ENCODE results near the gene ZFYVE9. TPM values are rescaled to one million over a fixed set of nuclear protein-coding genes. Genes with fewer than 3 reads are reported as not detected.

The ZFYVE9 gene
- polyA plus RNA-seq, 1 donor from 2014 or later = 18.1 TPM

- Histone ChIP-seq H3K9me3 (ENCODE audit: low read length) (no peaks in the 10 kb centered on the region), H3K36me3 (ENCODE audit: insufficient read depth, low read length) (peaks cover 1% of the 10 kb centered on the region), H3F3A (ENCODE audit: insufficient read depth, low read length, poor library complexity, severe bottlenecking) (no peaks in the 10 kb centered on the region), H3K4me3 (ENCODE audit: low read length) (no peak overlapping the region), H2AFZ (ENCODE audit: low read depth, low read length) (no peak overlapping the region), H3K27me3 (ENCODE audit: insufficient read depth, low read depth, low read length) (no peaks in the 10 kb centered on the region), H3K27ac (ENCODE audit: low read length) (no peak overlapping the region), H3K9ac (ENCODE audit: low read length) (no peak overlapping the region), H3K9me2 (ENCODE audit: insufficient read depth, low read length) (no peaks in the 10 kb centered on the region), H3K4me2 (ENCODE audit: low read length) (no peak overlapping the region), H4K20me1 (ENCODE audit: insufficient read depth) (no peaks in the 10 kb centered on the region), H3K79me2 (replicated peaks; ENCODE audit: insufficient read depth, low read length) (no peaks in the 10 kb centered on the region)
- no peak for TF ChIP-seq EP300 (conservative IDR thresholded peaks at IDR 0.05; ENCODE audit: poor library complexity, severe bottlenecking)
These were observed 121.4 kb downstream of the ZFYVE9 start for GRCh38 chr1:52263153-52263910.

- no peaks in the 10 kb centered on the region for H4K20me1 ChIP-seq (ENCODE audit: insufficient read depth)
- TF ChIP-seq EP300 (conservative IDR thresholded peaks at IDR 0.05; ENCODE audit: poor library complexity, severe bottlenecking) (no peak), CTCF (IDR thresholded peaks at IDR 0.05; ENCODE audit: poor library complexity, severe bottlenecking) (no peak), POLR2AphosphoS5 (IDR thresholded peaks at IDR 0.05) (no peak), MXI1 (conservative IDR thresholded peaks at IDR 0.05; ENCODE audit: poor library complexity, severe bottlenecking) (no peak), EZH2 (IDR thresholded peaks at IDR 0.05; ENCODE audit: borderline replicate concordance, insufficient read depth, low read length, poor library complexity, severe bottlenecking) (no peak), SMC3 (conservative IDR thresholded peaks at IDR 0.05; ENCODE audit: poor library complexity) (no peak), RAD21 (conservative IDR thresholded peaks at IDR 0.05) (no peak)
- TF ChIP-seq, protein P1, sequence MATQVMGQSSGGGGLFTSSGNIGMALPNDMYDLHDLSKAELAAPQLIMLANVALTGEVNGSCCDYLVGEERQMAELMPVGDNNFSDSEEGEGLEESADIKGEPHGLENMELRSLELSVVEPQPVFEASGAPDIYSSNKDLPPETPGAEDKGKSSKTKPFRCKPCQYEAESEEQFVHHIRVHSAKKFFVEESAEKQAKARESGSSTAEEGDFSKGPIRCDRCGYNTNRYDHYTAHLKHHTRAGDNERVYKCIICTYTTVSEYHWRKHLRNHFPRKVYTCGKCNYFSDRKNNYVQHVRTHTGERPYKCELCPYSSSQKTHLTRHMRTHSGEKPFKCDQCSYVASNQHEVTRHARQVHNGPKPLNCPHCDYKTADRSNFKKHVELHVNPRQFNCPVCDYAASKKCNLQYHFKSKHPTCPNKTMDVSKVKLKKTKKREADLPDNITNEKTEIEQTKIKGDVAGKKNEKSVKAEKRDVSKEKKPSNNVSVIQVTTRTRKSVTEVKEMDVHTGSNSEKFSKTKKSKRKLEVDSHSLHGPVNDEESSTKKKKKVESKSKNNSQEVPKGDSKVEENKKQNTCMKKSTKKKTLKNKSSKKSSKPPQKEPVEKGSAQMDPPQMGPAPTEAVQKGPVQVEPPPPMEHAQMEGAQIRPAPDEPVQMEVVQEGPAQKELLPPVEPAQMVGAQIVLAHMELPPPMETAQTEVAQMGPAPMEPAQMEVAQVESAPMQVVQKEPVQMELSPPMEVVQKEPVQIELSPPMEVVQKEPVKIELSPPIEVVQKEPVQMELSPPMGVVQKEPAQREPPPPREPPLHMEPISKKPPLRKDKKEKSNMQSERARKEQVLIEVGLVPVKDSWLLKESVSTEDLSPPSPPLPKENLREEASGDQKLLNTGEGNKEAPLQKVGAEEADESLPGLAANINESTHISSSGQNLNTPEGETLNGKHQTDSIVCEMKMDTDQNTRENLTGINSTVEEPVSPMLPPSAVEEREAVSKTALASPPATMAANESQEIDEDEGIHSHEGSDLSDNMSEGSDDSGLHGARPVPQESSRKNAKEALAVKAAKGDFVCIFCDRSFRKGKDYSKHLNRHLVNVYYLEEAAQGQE (IDR thresholded peaks at IDR 0.05; ENCODE audit: borderline replicate concordance) = no peak
- no peak overlapping the region for H3K4me2 ChIP-seq (ENCODE audit: low read length)
These were observed 122.7 kb downstream of the ZFYVE9 start for GRCh38 chr1:52264530-52265115.

More at GRCh38 chr1:52264530-52265115, 122.7 kb downstream of the ZFYVE9 start:
- Histone ChIP-seq H3K4me3 (ENCODE audit: low read length) (no peak overlapping the region), H3K27ac (ENCODE audit: low read length) (no peak overlapping the region), H3K9me2 (ENCODE audit: insufficient read depth, low read length) (no peaks in the 10 kb centered on the region), H3F3A (ENCODE audit: insufficient read depth, low read length, poor library complexity, severe bottlenecking) (no peaks in the 10 kb centered on the region), H3K36me3 (ENCODE audit: insufficient read depth, low read length) (peaks cover 5% of the 10 kb centered on the region), H3K9me3 (ENCODE audit: low read length) (no peaks in the 10 kb centered on the region), H2AFZ (ENCODE audit: low read depth, low read length) (no peak overlapping the region), H3K9ac (ENCODE audit: low read length) (no peak overlapping the region), H3K79me2 (replicated peaks; ENCODE audit: insufficient read depth, low read length) (no peaks in the 10 kb centered on the region), H3K27me3 (ENCODE audit: insufficient read depth, low read depth, low read length) (no peaks in the 10 kb centered on the region)
